Common myeloid progenitor, CD34-positive (primary cell): Measurements from ENCODE around the gene PBXIP1.

Experiments
- CTCF ChIA-PET: fragments of 350-600 bp; sonication (Branson Sonifier 250); formaldehyde crosslinking; loops from one replicate; lab custom pipeline; 2021; ENCODE audit warnings: antibody characterized with exemption; lab: Charles Lee
- POLR2A ChIA-PET: fragments of 350-600 bp; sonication (Branson Sonifier 250); formaldehyde crosslinking; loops from one replicate; lab custom pipeline; 2021; ENCODE audit warnings: antibody characterized with exemption; lab: Charles Lee
- DNase-seq, 3 donors: peaks; one replicate each; pipeline versions ENCODE4 v3.0.0 to v3.0.0-alpha.2; 2013
- H3K27ac ChIP-seq, 2 experiments: 1 replicate in 1 of 2; 2 replicates in 1 of 2; pipeline ENCODE4 v1.7.0; 2013; ENCODE audit warnings: inconsistent platforms in 2 of 2, low read length in 2 of 2, mild to moderate bottlenecking in 2 of 2, low read depth in 1 of 2, moderate library complexity in 1 of 2; ENCODE audit not compliant: severe bottlenecking in 2 of 2, insufficient read depth in 1 of 2, poor library complexity in 1 of 2
- H3K27me3 ChIP-seq, 5 experiments: replicated peaks in 2 of 5; 1 replicate in 3 of 5; 2 replicates in 2 of 5; pipeline versions ENCODE4 v1.6.1 to v1.7.0; 2013; ENCODE audit warnings: low read length in 4 of 5, mild to moderate bottlenecking in 2 of 5, moderate library complexity in 2 of 5, inconsistent platforms in 1 of 5; ENCODE audit not compliant: insufficient read depth in 5 of 5, control insufficient read depth in 4 of 5
- H3K36me3 ChIP-seq, 4 experiments: 1 replicate in 2 of 4; 2 replicates in 2 of 4; pipeline versions ENCODE4 v1.6.1 to v1.7.0; 2013; ENCODE audit warnings: low read length in 3 of 4, control low read depth in 1 of 4, mild to moderate bottlenecking in 1 of 4; ENCODE audit not compliant: control insufficient read depth in 4 of 4, insufficient read depth in 4 of 4
- H3K4me1 ChIP-seq, 4 experiments: 1 replicate in 3 of 4; 2 replicates in 1 of 4; pipeline versions ENCODE4 v1.6.1 to v1.7.1; 2013; ENCODE audit warnings: low read length in 3 of 4, mild to moderate bottlenecking in 3 of 4, control low read depth in 1 of 4, inconsistent platforms in 1 of 4, moderate library complexity in 1 of 4; ENCODE audit not compliant: control insufficient read depth in 4 of 4, insufficient read depth in 4 of 4; ENCODE audit errors: control extremely low read depth in 1 of 4
- H3K4me3 ChIP-seq, 7 experiments: 1 replicate in 4 of 7; 2 replicates in 3 of 7; pipeline versions ENCODE4 v1.5.1 to v1.7.0; 2013; ENCODE audit warnings: mild to moderate bottlenecking in 7 of 7, low read length in 6 of 7, moderate library complexity in 6 of 7, inconsistent platforms in 2 of 7, low read depth in 2 of 7, control low read depth in 1 of 7; ENCODE audit not compliant: insufficient read depth in 4 of 7, control insufficient read depth in 1 of 7; ENCODE audit errors: extremely low read depth in 1 of 7
- H3K9me3 ChIP-seq, 5 experiments: 1 replicate in 4 of 5; 2 replicates in 1 of 5; pipeline versions ENCODE4 v1.6.1 to v1.7.1; 2013; ENCODE audit warnings: low read length in 4 of 5, mild to moderate bottlenecking in 2 of 5, inconsistent platforms in 1 of 5, low read depth in 1 of 5, moderate library complexity in 1 of 5; ENCODE audit not compliant: control insufficient read depth in 4 of 5, insufficient read depth in 2 of 5; ENCODE audit errors: control extremely low read depth in 1 of 5
- WGBS: methylation state at CpG from one replicate; pipeline ENCODE4 v1.1.5; 2013; ENCODE audit not compliant: insufficient coverage; 5-methylcytosine and 5-hydroxymethylcytosine counted together

The PBXIP1 gene

GRCh38 chr1:154935749-154936554 is 19.9 kb downstream of the PBXIP1 start:
- H3K27ac ChIP-seq, result peak overlapping the region; percentile 99
- H3K36me3 ChIP-seq, result peaks cover under 1 to 9% (median 6%) of the 10 kb centered on the region in 4 experiments
- H3K4me1 ChIP-seq, result peaks cover 10 to 58% (median 47%) of the 10 kb centered on the region in 4 experiments
- DNase-seq, result no peak
- CTCF ChIA-PET, result interaction anchor here (0.6 to 2.2 kb wide), 18 partner anchors 9 to 455 kb away, joined by 3 to 10 read pairs (median 4); partner anchors contain the start of gene FLAD1
- 57% methylated on average over 23 of the region's 27 CpGs for WGBS
- no peaks in the 10 kb centered on the region for H3K9me3 ChIP-seq
- POLR2A ChIA-PET, result interaction anchor here (1.2 to 2.4 kb wide), 4 partner anchors 10 to 52 kb away, joined by 4 to 7 read pairs (median 6); partner anchors contain the start of genes PBXIP1 and PYGO2
- peak overlapping the region; percentile 28 to 86 (median 80) for H3K4me3 ChIP-seq
- H3K27me3 ChIP-seq, result no peaks in the 10 kb centered on the region

DNA sequence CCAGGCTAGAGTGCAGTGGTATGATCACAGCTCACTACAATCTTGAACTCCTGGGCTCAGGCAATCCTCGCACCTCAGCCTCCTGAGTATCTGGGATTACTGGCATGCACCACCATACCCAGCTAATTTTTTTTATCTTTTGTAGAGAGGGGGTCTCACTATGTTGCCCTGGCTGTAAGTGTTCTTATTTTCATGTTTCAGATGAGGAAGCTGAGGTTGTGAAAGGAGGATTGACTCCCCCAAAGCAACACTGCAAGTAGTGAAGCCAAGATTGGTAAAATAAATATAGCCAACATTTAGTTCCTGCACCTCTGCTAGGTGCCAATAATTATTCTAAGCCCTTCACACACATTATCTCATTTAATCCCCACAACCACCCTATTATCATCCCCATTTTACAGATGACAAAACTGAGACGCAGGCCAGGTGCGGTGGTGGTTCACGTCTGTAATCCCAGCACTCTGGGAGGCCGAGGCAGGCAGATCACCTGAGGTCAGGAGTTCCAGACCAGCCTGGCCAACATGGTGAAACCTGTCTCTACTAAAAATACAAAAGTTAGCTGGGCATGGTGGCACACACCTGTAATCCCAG is 21.4 kb downstream of the PBXIP1 start:
- WGBS, result 82% methylated on average over 3 of the region's 5 CpGs
- Histone ChIP-seq H3K9me3 (no peaks in the 10 kb centered on the region), H3K4me3 (no peak overlapping the region), H3K36me3 (peaks cover 3 to 14% (median 9%) of the 10 kb centered on the region in 4 experiments), H3K27me3 (no peaks in the 10 kb centered on the region), H3K27ac (no peak overlapping the region), H3K4me1 (peaks cover 8 to 44% (median 33%) of the 10 kb centered on the region in 4 experiments)
- ChIA-PET CTCF (interaction anchor here (0.9 to 1.9 kb wide), 2 partner anchors 10 kb away, joined by 3 to 6 read pairs; no protein-coding TSS in a partner anchor), POLR2A (no interaction called here)
- DNase-seq, result no peak

- Histone ChIP-seq H3K4me3 (no peak overlapping the region), H3K36me3 (peaks cover 4 to 28% (median 17%) of the 10 kb centered on the region in 4 experiments), H3K9me3 (no peaks in the 10 kb centered on the region), H3K27ac (no peak overlapping the region), H3K27me3 (no peaks in the 10 kb centered on the region), H3K4me1 (peaks cover 2 to 30% (median 18%) of the 10 kb centered on the region in 4 experiments)
- ChIA-PET POLR2A (no interaction called here), CTCF (interaction anchor here (1.0 to 1.4 kb wide), 2 partner anchors 11 to 12 kb away, joined by 3 to 4 read pairs; no protein-coding TSS in a partner anchor)
- 93% methylated on average over 4 of the region's 11 CpGs for WGBS
- no peak for DNase-seq
Measured at GRCh38 chr1:154931940-154932487, 23.9 kb downstream of the PBXIP1 start.

DNA sequence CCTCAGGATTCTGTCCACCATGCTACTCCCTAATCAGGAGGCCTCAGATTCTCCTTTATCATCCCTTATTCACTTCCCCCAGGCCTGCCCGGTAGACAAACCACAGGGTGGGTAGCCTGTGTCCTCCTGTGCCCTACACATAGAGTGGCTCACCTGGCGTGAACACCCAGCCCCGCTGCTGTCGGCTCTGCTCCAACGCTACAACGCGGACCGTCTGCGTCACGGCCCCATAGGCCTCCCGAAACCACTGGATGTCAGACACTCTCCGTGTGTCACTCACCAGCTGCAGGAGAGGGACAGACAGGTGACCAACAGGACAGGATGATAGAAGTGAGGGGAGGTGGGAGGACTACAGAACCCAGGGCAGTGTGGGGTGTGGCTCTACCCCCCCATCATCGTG is 29.7 kb downstream of the PBXIP1 start:
- ChIA-PET CTCF (interaction anchor here (0.9 to 1.9 kb wide), 4 partner anchors 10 to 153 kb away, joined by 3 to 9 read pairs (median 3); partner anchors contain the start of gene PMVK), POLR2A (interaction anchor here (1.4 kb wide), 1 partner anchor 11 kb away, joined by 5 read pairs; the partner anchor contains the start of gene PMVK)
- H3K4me3 ChIP-seq, result peak overlapping the region in 3 of 7 experiments; percentile 16 to 32 (median 20)
- no peak for DNase-seq
- H3K27me3 ChIP-seq, result no peaks in the 10 kb centered on the region
- no peaks in the 10 kb centered on the region for H3K9me3 ChIP-seq
- H3K27ac ChIP-seq, result peak overlapping the region; percentile 31 to 65
- H3K36me3 ChIP-seq, result peaks cover 10 to 58% (median 28%) of the 10 kb centered on the region in 4 experiments
- H3K4me1 ChIP-seq, result peaks cover 6 to 38% (median 32%) of the 10 kb centered on the region in 4 experiments
- 54% methylated on average over 12 of the region's 13 CpGs for WGBS

- DNase-seq, result peak in 2 of 3 donors; percentile 71 to 75
- POLR2A ChIA-PET, result interaction anchor here (1.4 kb wide), 1 partner anchor 11 kb away, joined by 5 read pairs; the partner anchor contains the start of gene PMVK
- peaks cover 8 to 55% (median 27%) of the 10 kb centered on the region in 4 experiments for H3K36me3 ChIP-seq
- peaks cover 6 to 36% (median 32%) of the 10 kb centered on the region in 4 experiments for H3K4me1 ChIP-seq
- H3K27me3 ChIP-seq, result no peaks in the 10 kb centered on the region
- no peaks in the 10 kb centered on the region for H3K9me3 ChIP-seq
- WGBS, result 100% methylated on average over 2 of the region's 3 CpGs
- peak overlapping the region in 2 of 7 experiments; percentile 20 to 32 for H3K4me3 ChIP-seq
- peak overlapping the region; percentile 31 to 65 for H3K27ac ChIP-seq
- CTCF ChIA-PET, result interaction anchor here (0.9 to 1.6 kb wide), 6 partner anchors 9 to 152 kb away, joined by 3 to 5 read pairs (median 3); no protein-coding TSS in a partner anchor
Measured at GRCh38 chr1:154925335-154926170, 30.3 kb downstream of the PBXIP1 start.

DNA sequence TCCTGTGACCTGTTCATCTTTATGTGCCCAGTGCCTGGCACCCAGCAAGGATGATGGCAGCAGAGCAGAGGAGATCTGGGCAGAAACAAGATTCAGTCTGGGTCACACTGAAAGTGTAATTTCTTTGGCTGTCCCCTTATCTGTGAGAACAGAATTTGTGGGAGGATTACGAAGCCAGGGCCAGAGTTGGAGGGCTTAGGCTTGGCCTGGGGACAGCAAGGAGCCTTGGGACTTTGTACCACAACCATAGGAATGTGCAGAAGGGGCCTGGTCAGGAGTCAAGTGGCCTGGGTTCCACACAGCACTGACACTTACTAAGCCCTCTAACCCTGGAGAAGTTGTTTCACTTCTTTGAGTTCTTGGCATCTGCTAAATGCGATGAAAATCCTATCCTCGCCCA is 32.2 kb downstream of the PBXIP1 start:
- Histone ChIP-seq H3K36me3 (peaks cover 7 to 43% (median 21%) of the 10 kb centered on the region in 4 experiments), H3K4me1 (peaks cover 6 to 36% (median 32%) of the 10 kb centered on the region in 4 experiments), H3K27me3 (no peaks in the 10 kb centered on the region), H3K27ac (no peak overlapping the region), H3K4me3 (no peak overlapping the region), H3K9me3 (no peaks in the 10 kb centered on the region)
- DNase-seq, result no peak
- ChIA-PET POLR2A (no interaction called here), CTCF (interaction anchor here (0.7 to 0.9 kb wide), 2 partner anchors 11 to 21 kb away, joined by 3 read pairs; no protein-coding TSS in a partner anchor)
- 94% methylated on average over 3 of the region's 3 CpGs for WGBS
